GM12878 (cell line): ENCODE data around the gene AKAP9. TPM values are rescaled to one million over a fixed set of nuclear protein-coding genes. Genes with fewer than 3 reads are reported as not detected.

Source experiments
- CBFB ChIP-seq: IDR thresholded peaks from 2 replicates; pipeline ENCODE4 v1.6.1; 2016; ENCODE audit warnings: antibody characterized with exemption, low read depth
- CBX3 ChIP-seq: fragments of 200-600 bp; sonication (generic); IDR thresholded peaks from 2 replicates; pipeline ENCODE4 v1.6.1; 2016; ENCODE audit warnings: low read depth, borderline replicate concordance
- CHD1 ChIP-seq: IDR thresholded peaks from 2 replicates; pipeline ENCODE4 v1.6.1; 2012; ENCODE audit warnings: low read depth, low read length, improper control_type of control experiment
- ESRRA ChIP-seq: IDR thresholded peaks from 2 replicates; pipeline ENCODE4 v1.6.1; 2012; ENCODE audit warnings: mild to moderate bottlenecking, low read length, improper control_type of control experiment
- ETV6 ChIP-seq, 2 experiments: fragments of 450-650 bp in 1 of 2; IDR thresholded peaks in 1 of 2; conservative IDR thresholded peaks in 1 of 2; 2 replicates each; pipeline ENCODE4 v1.6.1; 2014; ENCODE audit warnings: antibody characterized with exemption in 1 of 2, borderline replicate concordance in 1 of 2, low read depth in 1 of 2, mild to moderate bottlenecking in 1 of 2, moderate library complexity in 1 of 2
- FOS ChIP-seq: IDR thresholded peaks from 3 replicates; pipeline ENCODE4 v1.6.1; 2011; ENCODE audit warnings: borderline replicate concordance; ENCODE audit not compliant: insufficient read length; ENCODE audit errors: extremely low read depth
- FOXK2 ChIP-seq: fragments of 450-650 bp; IDR thresholded peaks from 2 replicates; pipeline ENCODE4 v1.6.1; 2017; ENCODE audit warnings: mild to moderate bottlenecking, moderate library complexity
- HDAC6 ChIP-seq: fragments of 200-600 bp; sonication (generic); IDR thresholded peaks from one replicate; pipeline ENCODE4 v1.8.0; 2017; ENCODE audit warnings: antibody characterized with exemption; ENCODE audit not compliant: unreplicated experiment
- HDGF ChIP-seq: fragments of 450-650 bp; IDR thresholded peaks from 2 replicates; pipeline ENCODE4 v1.6.1; 2016; ENCODE audit warnings: antibody characterized with exemption
- IKZF1 ChIP-seq: fragments of 450-650 bp; conservative IDR thresholded peaks from 2 replicates; pipeline ENCODE4 v1.6.1; 2017; ENCODE audit warnings: antibody characterized with exemption, mild to moderate bottlenecking
- JUNB ChIP-seq: IDR thresholded peaks from 2 replicates; pipeline ENCODE4 v1.6.1; 2016; ENCODE audit warnings: antibody characterized with exemption, mild to moderate bottlenecking
- MTA2 ChIP-seq: fragments of 450-650 bp; IDR thresholded peaks from 2 replicates; pipeline ENCODE4 v1.6.1; 2016; ENCODE audit warnings: low read depth, mild to moderate bottlenecking, moderate library complexity
- MXI1 ChIP-seq: fragments of 150-350 bp; IDR thresholded peaks from 2 replicates; pipeline ENCODE4 v1.6.1; 2011; ENCODE audit warnings: low read depth, mild to moderate bottlenecking, inconsistent platforms, low read length, improper control_type of control experiment
- MYB ChIP-seq: fragments of 150-350 bp; IDR thresholded peaks from 2 replicates; pipeline ENCODE4 v1.6.1; 2014; ENCODE audit warnings: mild to moderate bottlenecking, low read depth, low read length, borderline replicate concordance
- NFYB ChIP-seq: IDR thresholded peaks from 2 replicates; pipeline ENCODE4 v1.6.1; 2011; ENCODE audit warnings: low read depth, mild to moderate bottlenecking, low read length, improper control_type of control experiment, moderate library complexity; ENCODE audit not compliant: insufficient read depth
- PAX5 ChIP-seq: IDR thresholded peaks from 2 replicates; pipeline ENCODE4 v1.6.1; 2011; ENCODE audit warnings: low read depth, low read length, borderline replicate concordance
- POLR2AphosphoS2 ChIP-seq: IDR thresholded peaks from 2 replicates; pipeline ENCODE4 v1.6.1; 2011; ENCODE audit warnings: low read depth, mild to moderate bottlenecking, low read length, improper control_type of control experiment, moderate library complexity
- RBBP5 ChIP-seq: fragments of 200-600 bp; sonication (generic); conservative IDR thresholded peaks from 2 replicates; pipeline ENCODE4 v1.6.1; 2016
- SMAD5 ChIP-seq: IDR thresholded peaks from 2 replicates; pipeline ENCODE4 v1.6.1; 2016; ENCODE audit warnings: antibody characterized with exemption, low read depth
- STAT3 ChIP-seq: IDR thresholded peaks from 2 replicates; pipeline ENCODE4 v1.6.1; 2011; ENCODE audit warnings: low read depth, low read length, improper control_type of control experiment
- SUZ12 ChIP-seq: fragments of 200-600 bp; sonication (generic); IDR thresholded peaks from one replicate; pipeline ENCODE4 v1.6.1; 2018; ENCODE audit warnings: antibody characterized with exemption, mild to moderate bottlenecking; ENCODE audit not compliant: unreplicated experiment
- TAF1 ChIP-seq: IDR thresholded peaks from 2 replicates; pipeline ENCODE4 v1.6.1; 2011; ENCODE audit warnings: mild to moderate bottlenecking, low read depth, low read length, borderline replicate concordance
- TBL1XR1 ChIP-seq: IDR thresholded peaks from 2 replicates; pipeline ENCODE4 v1.6.1; 2012; ENCODE audit warnings: low read depth, low read length, improper control_type of control experiment
- WRNIP1 ChIP-seq: IDR thresholded peaks from 2 replicates; pipeline ENCODE4 v1.6.1; 2011; ENCODE audit warnings: low read depth, low read length, improper control_type of control experiment, borderline replicate concordance
- ZNF207 ChIP-seq: fragments of 450-650 bp; IDR thresholded peaks from 2 replicates; pipeline ENCODE4 v1.6.1; 2014; ENCODE audit warnings: antibody characterized with exemption, mild to moderate bottlenecking, borderline replicate concordance
- polyA plus RNA-seq, 11 experiments: library from polyadenylated mRNA; depleted of rRNA in 4 of 11; unstranded in 6 of 11; stranded (reverse) in 5 of 11; fragments of >200 nt; fragmentation: Nextera tagmentation in 4 of 11; fragmentation: Illumina TruSeq in 1 of 11; extraction: Ambion mirVana in 4 of 11; extraction: Trizol in 1 of 11; gene quantifications; 1 replicate in 1 of 11; 2 replicates in 10 of 11; pipeline versions ENCODE4 v1.2.1 to v1.2.3, GENCODE V29; 2011 to 2016; ENCODE audit warnings: inconsistent platforms in 2 of 11, missing spikeins in 2 of 11, low read depth in 1 of 11
- total RNA-seq, 4 experiments: library from RNA; depleted of rRNA in 3 of 4; stranded (reverse); fragments of >200 nt in 3 of 4; fragmentation: Illumina TruSeq in 1 of 4; extraction: Trizol in 1 of 4; gene quantifications; 2 replicates each; pipeline versions ENCODE4 v1.2.1 to v1.2.3, GENCODE V29; 2013 to 2021
- TF ChIP-seq, protein P1 (sequence below): fragments of 450-650 bp; IDR thresholded peaks from 2 replicates; pipeline ENCODE4 v1.6.1; 2017; ENCODE audit warnings: mild to moderate bottlenecking, moderate library complexity
- TF ChIP-seq, protein P2 (sequence below): IDR thresholded peaks from 2 replicates; pipeline ENCODE4 v1.6.1; 2012; ENCODE audit warnings: low read depth, low read length, improper control_type of control experiment

AKAP9 gene
- total and polyA plus RNA-seq, 10 of the 15 experiments (the other 5 are each of a cell fraction or from before 2014, with no cell fraction given), result 21.1 to 62.8 (median 31.6) TPM

DNA sequence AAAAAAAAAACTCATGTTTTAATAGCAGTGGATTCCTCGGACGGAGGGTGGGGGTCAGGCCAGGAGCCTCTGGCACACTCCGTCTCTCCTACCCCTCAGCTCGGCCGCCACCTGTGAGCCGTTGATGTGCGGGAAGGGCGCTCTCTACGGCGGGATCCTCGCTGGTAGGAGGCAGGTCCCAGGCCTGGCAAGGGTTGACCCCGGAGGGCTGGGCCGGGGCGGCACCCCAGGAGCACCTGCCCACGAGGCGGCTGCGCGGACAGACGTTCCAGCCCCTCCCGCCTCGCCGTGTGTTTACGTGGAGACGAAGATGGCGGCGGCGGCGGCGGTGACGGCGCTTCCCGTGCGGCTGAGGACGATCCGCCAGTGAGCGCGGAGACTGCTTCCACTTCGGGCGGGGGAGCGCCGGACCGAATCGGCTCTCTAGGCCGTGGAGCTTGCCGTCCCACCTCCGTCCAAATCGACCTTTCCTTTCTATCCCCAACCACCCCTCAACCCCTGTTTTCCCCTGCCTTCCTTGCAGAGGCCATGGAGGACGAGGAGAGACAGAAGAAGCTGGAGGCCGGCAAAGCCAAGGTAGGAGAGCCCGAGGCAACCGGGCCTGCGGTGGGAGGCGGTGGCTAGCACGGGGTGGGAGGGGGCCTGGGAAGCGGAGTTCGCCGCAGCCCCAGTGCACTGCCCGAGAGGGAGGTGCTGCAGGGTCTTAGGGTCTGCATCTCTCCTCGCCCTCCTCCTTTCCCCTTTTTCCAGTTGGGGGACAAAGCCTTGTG lies at the start of gene AKAP9 (continued):
- TF ChIP-seq RBBP5, result no peak
- no peak for TF ChIP-seq MYB
- no peak for TF ChIP-seq FOS
- peak; percentile 81; the same call in 1 of the 2 replicates for TF ChIP-seq TAF1
- TF ChIP-seq MXI1, result peak; percentile 74; the same call in 1 of the 2 replicates
- TF ChIP-seq, protein P1, sequence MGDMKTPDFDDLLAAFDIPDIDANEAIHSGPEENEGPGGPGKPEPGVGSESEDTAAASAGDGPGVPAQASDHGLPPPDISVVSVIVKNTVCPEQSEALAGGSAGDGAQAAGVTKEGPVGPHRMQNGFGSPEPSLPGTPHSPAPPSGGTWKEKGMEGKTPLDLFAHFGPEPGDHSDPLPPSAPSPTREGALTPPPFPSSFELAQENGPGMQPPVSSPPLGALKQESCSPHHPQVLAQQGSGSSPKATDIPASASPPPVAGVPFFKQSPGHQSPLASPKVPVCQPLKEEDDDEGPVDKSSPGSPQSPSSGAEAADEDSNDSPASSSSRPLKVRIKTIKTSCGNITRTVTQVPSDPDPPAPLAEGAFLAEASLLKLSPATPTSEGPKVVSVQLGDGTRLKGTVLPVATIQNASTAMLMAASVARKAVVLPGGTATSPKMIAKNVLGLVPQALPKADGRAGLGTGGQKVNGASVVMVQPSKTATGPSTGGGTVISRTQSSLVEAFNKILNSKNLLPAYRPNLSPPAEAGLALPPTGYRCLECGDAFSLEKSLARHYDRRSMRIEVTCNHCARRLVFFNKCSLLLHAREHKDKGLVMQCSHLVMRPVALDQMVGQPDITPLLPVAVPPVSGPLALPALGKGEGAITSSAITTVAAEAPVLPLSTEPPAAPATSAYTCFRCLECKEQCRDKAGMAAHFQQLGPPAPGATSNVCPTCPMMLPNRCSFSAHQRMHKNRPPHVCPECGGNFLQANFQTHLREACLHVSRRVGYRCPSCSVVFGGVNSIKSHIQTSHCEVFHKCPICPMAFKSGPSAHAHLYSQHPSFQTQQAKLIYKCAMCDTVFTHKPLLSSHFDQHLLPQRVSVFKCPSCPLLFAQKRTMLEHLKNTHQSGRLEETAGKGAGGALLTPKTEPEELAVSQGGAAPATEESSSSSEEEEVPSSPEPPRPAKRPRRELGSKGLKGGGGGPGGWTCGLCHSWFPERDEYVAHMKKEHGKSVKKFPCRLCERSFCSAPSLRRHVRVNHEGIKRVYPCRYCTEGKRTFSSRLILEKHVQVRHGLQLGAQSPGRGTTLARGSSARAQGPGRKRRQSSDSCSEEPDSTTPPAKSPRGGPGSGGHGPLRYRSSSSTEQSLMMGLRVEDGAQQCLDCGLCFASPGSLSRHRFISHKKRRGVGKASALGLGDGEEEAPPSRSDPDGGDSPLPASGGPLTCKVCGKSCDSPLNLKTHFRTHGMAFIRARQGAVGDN, result peak; percentile 53
- peak; percentile 85 for TF ChIP-seq HDGF
- no peak for TF ChIP-seq TBL1XR1
- TF ChIP-seq IKZF1, result peak; percentile 64
- no peak; the same call in 1 of the 2 replicates for TF ChIP-seq ZNF207
- TF ChIP-seq CBFB, result no peak
- no peak for TF ChIP-seq JUNB
- no peak for TF ChIP-seq SUZ12
- no peak for TF ChIP-seq STAT3
- no peak for TF ChIP-seq MTA2
- no peak for TF ChIP-seq ESRRA
- TF ChIP-seq SMAD5, result no peak; the same call in 1 of the 2 replicates
- no peak for TF ChIP-seq NFYB
- TF ChIP-seq POLR2AphosphoS2, result peak; percentile 61; the same call in 1 of the 2 replicates
- no peak for TF ChIP-seq CHD1
- TF ChIP-seq FOXK2, result no peak
- TF ChIP-seq ETV6 (conservative IDR thresholded peaks at IDR 0.05 in 1 of 2, IDR thresholded peaks at IDR 0.05 in 1 of 2; ENCODE audit: borderline replicate concordance in 1 of 2, low read depth in 1 of 2), result no peak
- TF ChIP-seq HDAC6, result no peak
- no peak for TF ChIP-seq WRNIP1
- no peak for TF ChIP-seq PAX5
- TF ChIP-seq CBX3, result no peak
- TF ChIP-seq, protein P2, sequence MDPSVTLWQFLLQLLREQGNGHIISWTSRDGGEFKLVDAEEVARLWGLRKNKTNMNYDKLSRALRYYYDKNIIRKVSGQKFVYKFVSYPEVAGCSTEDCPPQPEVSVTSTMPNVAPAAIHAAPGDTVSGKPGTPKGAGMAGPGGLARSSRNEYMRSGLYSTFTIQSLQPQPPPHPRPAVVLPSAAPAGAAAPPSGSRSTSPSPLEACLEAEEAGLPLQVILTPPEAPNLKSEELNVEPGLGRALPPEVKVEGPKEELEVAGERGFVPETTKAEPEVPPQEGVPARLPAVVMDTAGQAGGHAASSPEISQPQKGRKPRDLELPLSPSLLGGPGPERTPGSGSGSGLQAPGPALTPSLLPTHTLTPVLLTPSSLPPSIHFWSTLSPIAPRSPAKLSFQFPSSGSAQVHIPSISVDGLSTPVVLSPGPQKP, result no peak
